NCI-H1092 treated with DMSO at 0.1 percent for 48 hours (cell line): Measurements from ENCODE around the gene MTX1.
A peak's percentile ranks its signal among the peaks of the same experiment; 100 is the strongest.

Source experiments
- DNase-seq: peaks from one replicate; lab custom pipeline; 2025; lab: John Stamatoyannopoulos, UW

Gene MTX1

DNA sequence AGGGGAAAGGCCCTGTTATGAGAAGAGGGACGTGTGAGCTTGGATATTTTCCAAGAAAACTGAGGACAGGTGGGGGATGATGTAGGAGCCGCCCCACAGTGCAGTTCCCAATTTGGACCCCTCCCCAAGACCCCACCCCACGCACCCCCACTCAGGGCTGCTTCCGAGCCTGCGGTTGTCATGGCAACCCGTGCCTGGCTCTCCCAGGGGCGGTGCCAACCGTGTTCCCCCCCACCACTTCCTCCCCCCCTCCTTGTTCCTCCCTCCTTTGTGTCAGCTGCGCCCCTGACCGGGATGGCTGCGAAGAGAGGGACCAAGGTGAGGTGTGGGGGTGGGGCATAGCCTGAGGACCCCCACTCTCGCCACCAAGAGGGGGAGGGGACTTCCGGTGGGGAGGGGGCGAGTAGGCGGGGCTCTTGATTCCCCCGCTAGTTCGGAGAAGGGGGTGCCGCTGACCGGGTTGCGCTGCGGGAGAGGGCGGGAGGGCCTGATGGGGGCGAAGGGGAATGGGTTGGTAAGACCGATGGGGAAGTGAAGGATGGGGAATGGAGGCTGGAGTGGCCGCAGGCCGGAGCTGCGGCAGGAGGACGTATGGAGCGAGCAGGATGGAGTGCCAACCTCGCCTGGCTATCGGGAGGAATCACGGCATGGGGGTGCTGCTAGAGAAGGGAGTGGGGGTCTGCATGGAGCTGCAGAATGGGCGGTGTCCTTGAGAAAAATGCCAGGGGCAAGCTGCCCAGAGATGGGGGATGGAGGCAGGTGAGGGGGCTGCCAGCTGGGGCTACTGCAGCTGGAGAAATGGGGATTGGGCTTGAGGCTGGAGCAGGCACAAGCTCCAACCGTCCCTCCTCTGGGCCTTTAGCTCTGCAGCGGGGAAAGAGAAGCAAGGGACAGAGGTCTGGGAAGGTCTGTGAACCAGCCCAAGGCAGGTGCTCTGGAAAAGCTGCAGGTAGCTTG is 33.9 kb upstream of the MTX1 start:
- peak; percentile 78 for DNase-seq

GRCh38 chr1:155175281-155175926 is 33.1 kb upstream of the MTX1 start:
- DNase-seq: no peak

DNA sequence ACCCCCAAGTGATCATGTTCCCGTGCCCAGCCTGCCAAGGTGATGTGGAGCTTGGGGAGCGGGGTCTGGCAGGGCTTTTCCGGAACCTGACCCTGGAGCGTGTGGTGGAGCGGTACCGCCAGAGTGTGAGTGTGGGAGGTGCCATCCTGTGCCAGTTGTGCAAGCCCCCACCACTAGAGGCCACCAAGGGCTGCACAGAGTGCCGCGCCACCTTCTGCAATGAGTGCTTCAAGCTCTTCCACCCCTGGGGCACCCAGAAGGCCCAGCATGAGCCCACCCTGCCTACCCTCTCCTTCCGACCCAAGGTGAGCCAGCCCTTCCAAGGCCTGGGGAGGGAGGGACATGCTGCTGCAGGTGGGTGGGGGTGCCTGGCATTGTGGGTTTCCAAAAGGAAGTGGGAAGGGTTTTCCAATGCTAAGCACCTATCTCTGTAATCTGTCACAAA is 32.5 kb upstream of the MTX1 start:
- DNase-seq: no peak

DNA sequence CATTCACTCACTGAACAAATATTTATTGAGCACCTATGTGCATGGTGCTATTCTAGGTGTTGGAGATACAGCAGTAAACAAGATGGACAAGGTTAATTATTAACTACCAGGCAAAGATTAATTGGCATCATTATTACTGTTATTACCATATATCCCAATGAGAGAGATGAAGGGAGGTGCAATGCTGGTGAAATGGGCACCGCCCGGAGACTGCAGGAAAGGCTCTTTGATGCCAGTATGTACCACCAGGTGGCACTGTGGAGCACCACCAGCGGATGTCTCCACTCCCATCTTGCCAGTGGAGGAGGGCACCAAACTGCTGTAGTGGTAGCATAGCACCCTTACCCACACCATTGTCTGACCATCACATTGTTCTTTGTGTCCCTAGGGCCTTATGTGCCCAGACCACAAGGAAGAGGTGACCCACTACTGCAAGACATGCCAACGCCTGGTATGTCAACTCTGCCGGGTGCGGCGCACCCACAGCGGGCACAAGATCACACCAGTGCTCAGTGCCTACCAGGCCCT is 31.9 kb upstream of the MTX1 start:
- DNase-seq: peak; percentile 75

DNA sequence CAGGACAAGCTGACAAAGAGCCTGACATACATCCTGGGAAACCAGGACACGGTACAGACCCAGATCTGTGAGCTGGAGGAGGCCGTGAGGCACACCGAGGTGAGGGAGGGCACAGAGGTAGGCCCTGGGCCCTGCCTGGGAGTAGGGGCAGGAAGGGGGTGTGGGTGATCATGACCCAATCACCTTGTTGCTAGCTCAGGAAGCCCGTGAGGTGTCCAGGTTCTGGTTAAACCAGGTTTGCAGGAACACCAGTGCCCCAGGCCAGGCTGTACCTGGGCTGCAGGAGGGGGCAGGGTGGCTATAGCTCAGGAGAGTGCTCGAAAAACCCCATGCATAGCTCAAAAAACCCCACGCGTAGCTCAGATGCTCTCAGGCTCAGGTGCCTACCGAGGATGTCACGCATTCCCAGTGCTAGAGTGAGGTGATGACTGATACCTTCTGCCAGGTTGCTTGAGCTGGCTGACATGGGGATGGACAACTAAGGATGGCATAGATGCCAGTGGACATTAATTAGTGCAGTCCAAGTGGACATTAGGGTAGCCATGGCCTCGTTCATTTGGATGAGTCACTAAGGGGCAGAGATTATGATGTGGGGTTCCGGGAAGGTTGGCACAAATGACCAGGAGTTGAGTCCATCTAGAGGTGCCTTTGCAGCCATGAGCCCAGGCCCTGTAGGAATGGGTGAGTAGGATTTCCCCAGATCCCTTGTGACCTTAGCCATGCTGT is 31.1 kb upstream of the MTX1 start:
- no peak for DNase-seq

- no peak for DNase-seq
Observed at GRCh38 chr1:155177918-155178281, 30.6 kb upstream of the MTX1 start.

DNA sequence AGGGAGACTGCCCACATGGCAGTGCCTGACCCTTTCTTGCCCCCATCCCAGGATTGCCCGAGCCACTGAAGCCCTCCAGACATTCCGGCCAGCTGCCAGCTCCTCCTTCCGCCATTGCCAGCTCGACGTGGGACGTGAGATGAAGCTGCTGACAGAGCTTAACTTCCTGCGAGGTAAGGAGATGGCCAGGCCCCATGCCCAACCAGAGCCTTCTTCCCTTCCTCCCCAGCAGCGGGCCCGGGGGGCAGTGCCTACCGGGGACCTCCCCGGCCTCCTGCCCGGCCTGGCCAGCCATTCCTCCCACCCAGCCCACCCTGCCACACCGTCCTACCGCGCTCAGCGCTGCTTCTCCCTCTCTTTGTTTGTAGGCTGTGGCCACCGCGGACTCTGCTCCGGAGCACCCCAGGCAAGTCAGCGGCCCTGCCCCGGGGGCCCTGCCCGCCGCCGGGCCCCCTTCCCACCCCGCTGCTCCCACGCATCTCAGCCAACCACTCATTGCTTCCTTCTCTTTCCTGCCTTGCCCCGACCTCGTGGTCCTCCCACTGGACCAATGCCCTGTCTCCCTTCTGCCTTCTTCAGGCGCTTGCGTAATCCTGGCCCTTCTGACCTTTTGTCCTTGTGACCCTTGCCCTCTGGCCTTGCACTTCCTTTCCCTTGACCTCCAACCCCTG is 29.9 kb upstream of the MTX1 start:
- no peak for DNase-seq

DNA sequence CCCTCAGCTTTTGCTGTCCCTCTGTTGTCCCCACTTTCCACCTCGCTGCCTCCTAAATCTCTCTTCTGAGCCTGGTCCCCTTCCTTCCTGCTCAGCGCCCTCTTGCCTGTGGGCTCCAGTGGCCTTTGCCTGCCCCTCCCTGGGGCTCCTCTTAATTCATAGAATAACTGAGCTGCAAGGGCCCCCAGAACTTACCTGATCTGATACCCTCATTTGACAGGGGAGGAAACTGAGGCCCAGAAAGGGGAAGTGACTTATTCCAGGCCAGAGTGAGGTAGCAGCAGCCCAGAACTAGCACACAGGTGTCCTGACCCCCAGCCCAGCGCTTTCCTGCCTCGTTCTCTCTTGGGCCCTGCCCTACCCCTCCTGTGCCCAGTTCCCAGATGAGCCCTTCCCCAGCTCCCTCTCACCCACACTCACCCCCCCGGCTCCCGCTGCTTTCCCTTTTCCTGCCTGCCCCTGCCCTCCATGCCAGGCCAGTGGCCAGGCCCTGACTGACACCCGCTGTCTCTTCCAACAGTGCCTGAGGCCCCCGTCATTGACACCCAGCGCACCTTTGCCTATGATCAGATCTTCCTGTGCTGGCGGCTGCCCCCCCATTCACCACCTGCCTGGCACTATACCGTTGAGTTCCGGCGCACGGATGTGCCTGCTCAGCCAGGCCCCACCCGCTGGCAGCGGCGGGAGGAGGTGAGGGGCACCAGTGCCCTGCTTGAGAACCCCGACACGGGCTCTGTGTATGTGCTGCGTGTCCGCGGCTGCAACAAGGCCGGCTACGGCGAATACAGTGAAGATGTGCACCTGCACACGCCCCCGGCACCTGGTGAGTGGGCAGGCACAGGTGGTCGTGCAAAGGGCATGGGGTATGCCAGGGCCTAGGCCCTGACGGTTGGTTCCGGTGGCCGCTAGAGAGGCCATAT is 29.1 kb upstream of the MTX1 start:
- no peak for DNase-seq

- DNase-seq: no peak
Observed at GRCh38 chr1:155181371-155182051, 27.0 kb upstream of the MTX1 start.

DNA sequence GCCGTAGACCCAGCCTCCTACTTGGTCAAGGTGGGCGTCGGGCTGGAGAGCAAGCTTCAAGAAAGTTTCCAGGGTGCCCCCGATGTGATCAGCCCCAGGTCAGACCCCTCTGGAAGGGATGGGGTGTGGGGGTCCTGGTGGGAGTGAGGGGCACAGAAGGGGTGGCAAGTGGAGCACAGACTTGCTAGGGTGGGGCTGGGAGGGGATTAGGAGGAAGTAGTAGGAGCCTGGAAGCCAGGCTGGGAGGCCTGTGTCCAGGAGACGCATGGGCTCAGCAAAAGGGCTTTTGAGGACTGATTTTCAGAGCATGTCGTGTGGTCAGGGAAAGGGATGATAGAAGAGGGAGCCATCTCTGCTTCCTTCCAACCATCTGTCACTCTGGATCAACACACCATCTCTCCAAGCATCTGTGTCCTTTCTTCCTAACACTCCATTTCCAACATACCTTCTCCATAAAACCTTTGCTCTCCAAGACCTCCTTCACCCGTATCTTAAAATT is 26.4 kb upstream of the MTX1 start:
- DNase-seq: no peak

DNA sequence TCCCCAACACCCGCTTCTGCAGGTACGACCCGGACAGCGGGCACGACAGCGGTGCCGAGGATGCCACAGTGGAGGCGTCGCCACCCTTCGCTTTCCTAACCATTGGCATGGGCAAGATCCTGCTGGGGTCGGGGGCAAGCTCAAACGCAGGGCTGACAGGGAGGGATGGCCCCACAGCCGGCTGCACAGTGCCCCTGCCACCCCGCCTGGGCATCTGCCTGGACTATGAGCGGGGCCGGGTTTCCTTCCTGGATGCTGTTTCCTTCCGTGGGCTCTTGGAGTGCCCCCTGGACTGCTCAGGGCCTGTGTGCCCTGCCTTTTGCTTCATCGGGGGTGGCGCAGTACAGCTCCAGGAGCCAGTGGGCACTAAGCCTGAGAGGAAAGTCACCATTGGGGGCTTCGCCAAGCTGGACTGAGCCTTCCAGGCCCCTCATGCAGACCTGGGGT is 24.7 kb upstream of the MTX1 start:
- DNase-seq: no peak

GRCh38 chr1:155184351-155184811 is 24.1 kb upstream of the MTX1 start:
- DNase-seq: no peak

GRCh38 chr1:155184835-155185782 is 23.4 kb upstream of the MTX1 start:
- DNase-seq: no peak

- no peak for DNase-seq
Observed at GRCh38 chr1:155185783-155186066, 22.8 kb upstream of the MTX1 start.

- no peak for DNase-seq
Observed at GRCh38 chr1:155186067-155186793, 22.3 kb upstream of the MTX1 start.

DNA sequence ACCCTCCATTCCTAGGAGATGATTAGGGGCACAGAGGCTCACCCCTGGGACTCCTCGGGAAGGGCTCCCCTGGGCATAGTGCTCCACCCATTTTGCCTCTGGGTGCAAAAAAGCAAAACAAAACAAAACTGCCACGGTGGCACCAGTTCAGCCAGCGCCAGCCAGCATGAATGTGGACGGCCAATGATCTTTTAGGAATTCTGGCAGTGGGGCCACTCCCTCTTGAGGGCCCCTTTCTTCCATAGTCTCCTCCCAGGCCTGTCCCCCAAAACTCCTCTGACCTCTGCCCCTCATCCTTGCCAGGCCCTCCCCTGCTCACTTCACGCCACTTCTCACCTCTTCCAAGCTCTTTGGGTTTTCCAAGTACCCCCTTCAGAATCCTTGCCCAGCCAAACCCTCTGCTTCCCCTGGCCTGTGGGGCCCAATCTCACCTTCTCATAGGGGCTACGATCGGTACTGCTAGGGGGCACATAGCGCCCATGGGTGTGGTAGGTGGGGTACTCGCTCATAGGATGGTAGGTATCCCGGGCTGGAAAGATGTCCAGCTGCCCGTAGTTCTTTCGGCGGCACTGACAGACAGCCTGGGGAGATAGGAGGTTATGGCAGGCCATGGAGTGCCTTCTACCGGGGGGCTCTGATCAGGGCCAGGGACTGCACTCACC is 21.6 kb upstream of the MTX1 start:
- no peak for DNase-seq

GRCh38 chr1:155187456-155187891 is 21.0 kb upstream of the MTX1 start:
- no peak for DNase-seq

- no peak for DNase-seq
Observed at GRCh38 chr1:155188268-155188667, 20.2 kb upstream of the MTX1 start.
